Measurements from ENCODE around the gene IRX3. TPM values are rescaled to one million over a fixed set of nuclear protein-coding genes. Genes with fewer than 3 reads are reported as not detected.

Gene IRX3
- polyA plus RNA-seq, 1 donor from 2014 or later = not detected

DNA sequence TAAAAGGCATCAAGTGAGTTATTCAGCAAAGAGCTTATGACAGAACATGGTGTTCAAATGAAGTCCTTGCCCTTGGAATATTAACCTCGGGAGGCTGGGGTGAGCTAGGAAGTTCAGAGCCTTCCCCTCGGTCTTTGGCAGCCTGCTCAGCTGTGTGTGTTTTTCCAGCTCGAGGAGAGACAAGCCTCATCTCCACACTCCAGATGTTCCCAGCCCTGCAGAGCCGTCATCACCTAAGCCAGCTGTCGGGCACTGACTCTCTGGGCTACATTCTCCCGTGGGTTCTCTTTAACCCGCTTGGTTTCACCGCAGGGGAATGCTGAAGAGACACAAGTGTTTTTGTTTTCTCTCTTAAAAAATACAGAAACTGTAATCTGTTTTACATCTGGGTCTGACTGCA lies 47.1 kb downstream of the IRX3 start:
- Mint-ChIP-seq H3K27ac (no peak overlapping the region), H3K27me3 (peaks cover 6% of the 10 kb centered on the region), H3K9me3 (peaks cover 2 to 4% (median 3%) of the 10 kb centered on the region in 3 donors), H3K4me1 (peaks cover 0 to 6% (median 4%) of the 10 kb centered on the region in 3 donors), H3K4me3 (no peak overlapping the region), H3K36me3 (no peaks in the 10 kb centered on the region)

DNA sequence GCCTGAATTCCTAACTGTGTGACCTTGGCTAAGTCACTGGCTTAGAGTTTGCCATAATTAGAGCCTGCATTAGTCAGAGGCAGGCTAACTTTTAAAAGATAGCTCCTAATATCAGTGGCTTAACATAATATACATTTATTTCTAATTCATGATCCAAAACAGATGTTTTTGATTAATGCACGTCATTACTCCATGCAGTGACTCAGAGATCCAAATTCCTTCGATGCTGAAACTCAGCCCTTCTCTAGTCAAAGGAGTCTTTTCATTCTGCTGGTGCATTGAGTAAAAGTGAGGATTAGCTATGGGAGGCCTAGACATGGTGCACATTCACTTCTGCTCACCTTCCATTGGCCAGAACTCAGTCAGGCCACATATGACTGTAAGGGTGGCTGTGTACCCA lies 49.8 kb downstream of the IRX3 start:
- Mint-ChIP-seq H3K9me3 (peaks cover 0 to 2% (median 0%) of the 10 kb centered on the region in 3 donors), H3K4me1 (peaks cover 0 to 6% (median 4%) of the 10 kb centered on the region in 3 donors), H3K4me3 (no peak overlapping the region), H3K36me3 (no peaks in the 10 kb centered on the region), H3K27me3 (peaks cover 8% of the 10 kb centered on the region), H3K27ac (no peak overlapping the region)

GRCh38 chr16:54233615-54234014 lies 53.0 kb downstream of the IRX3 start:
- peaks cover 0 to 4% (median 0%) of the 10 kb centered on the region in 3 donors for H3K9me3 Mint-ChIP-seq
- H3K36me3 Mint-ChIP-seq = no peaks in the 10 kb centered on the region
- H3K4me1 Mint-ChIP-seq = peaks cover 0 to 6% (median 4%) of the 10 kb centered on the region in 3 donors
- H3K27ac Mint-ChIP-seq = no peak overlapping the region
- peaks cover 8% of the 10 kb centered on the region for H3K27me3 Mint-ChIP-seq
- H3K4me3 Mint-ChIP-seq = no peak overlapping the region

Measured in IgD-negative memory B cell (primary cell).